WTC11 (cell line): Measurements from ENCODE around the gene TMEM131L. TPM values are rescaled to one million over a fixed set of nuclear protein-coding genes. Genes with fewer than 3 reads are reported as not detected.

Experiments used
- ATAC-seq: fragments of 200-7000 bp; cut with Tn5 transposase; 2 replicates; pipeline ENCODE4 v1.10.0; 2021; ENCODE audit warnings: mild to moderate bottlenecking, moderate library complexity
- CTCF ChIA-PET: fragments of 300-600 bp; sonication (Branson Sonifier 250); formaldehyde crosslinking; loops from one replicate; lab custom pipeline; 2021; ENCODE audit warnings: antibody characterized with exemption; lab: Charles Lee
- POLR2A ChIA-PET: fragments of 350-600 bp; sonication (Branson Sonifier 250); formaldehyde crosslinking; loops from one replicate; lab custom pipeline; 2021; ENCODE audit warnings: antibody characterized with exemption; lab: Charles Lee
- DNase-seq: peaks from one replicate; pipeline ENCODE4 v3.0.0; 2021; ENCODE audit warnings: low spot score
- H3K27ac Mint-ChIP-seq: 2 replicates; pipeline ENCODE4 v1.8.0; 2021; ENCODE audit warnings: mixed read lengths
- H3K27me3 Mint-ChIP-seq: 2 replicates; pipeline ENCODE4 v1.8.0; 2021; ENCODE audit warnings: low read depth, mild to moderate bottlenecking, moderate library complexity, mixed read lengths
- H3K36me3 Mint-ChIP-seq: 2 replicates; pipeline ENCODE4 v1.8.0; 2021; ENCODE audit warnings: mixed read lengths
- H3K4me1 Mint-ChIP-seq: 2 replicates; pipeline ENCODE4 v1.8.0; 2022; ENCODE audit warnings: mixed read lengths
- H3K4me3 Mint-ChIP-seq: 2 replicates; pipeline ENCODE4 v1.8.0; 2021; ENCODE audit warnings: mild to moderate bottlenecking, moderate library complexity, mixed read lengths
- H3K9me3 Mint-ChIP-seq: 2 replicates; pipeline ENCODE4 v1.8.0; 2021; ENCODE audit warnings: mixed read lengths
- AR ChIP-seq: fragments of 250-450 bp; sonication (Bioruptor Pico); IDR thresholded peaks from 2 replicates; pipeline ENCODE4 v1.9.0; 2021; ENCODE audit warnings: mild to moderate bottlenecking
- ATF2 ChIP-seq: sonication (generic); formaldehyde crosslinking; IDR thresholded peaks from 2 replicates; pipeline ENCODE4 v1.8.1; 2022; ENCODE audit warnings: low read depth, missing genetic modification reagents, borderline replicate concordance
- CDX4 ChIP-seq: fragments of 250-450 bp; sonication (Bioruptor Pico); IDR thresholded peaks from 2 replicates; pipeline ENCODE4 v1.9.0; 2021; ENCODE audit warnings: moderate library complexity, mild to moderate bottlenecking, inconsistent platforms, borderline replicate concordance
- CREB1 ChIP-seq: sonication (generic); formaldehyde crosslinking; IDR thresholded peaks from 2 replicates; pipeline ENCODE4 v1.8.0; 2023; ENCODE audit warnings: mild to moderate bottlenecking, missing genetic modification reagents
- CREM ChIP-seq: sonication (generic); formaldehyde crosslinking; IDR thresholded peaks from 2 replicates; pipeline ENCODE4 v1.8.1; 2022; ENCODE audit warnings: mild to moderate bottlenecking, missing genetic modification reagents, moderate library complexity
- FOXJ3 ChIP-seq: sonication (generic); formaldehyde crosslinking; IDR thresholded peaks from 2 replicates; pipeline ENCODE4 v1.9.0; 2021; ENCODE audit warnings: missing genetic modification reagents, mild to moderate bottlenecking, borderline replicate concordance
- GABPB1 ChIP-seq: sonication (generic); formaldehyde crosslinking; IDR thresholded peaks from 2 replicates; pipeline ENCODE4 v1.8.1; 2023; ENCODE audit warnings: mild to moderate bottlenecking, missing genetic modification reagents
- HMGA2 ChIP-seq: fragments of 250-450 bp; sonication (Bioruptor Pico); IDR thresholded peaks from 2 replicates; pipeline ENCODE4 v1.4.0; 2021; ENCODE audit warnings: mild to moderate bottlenecking, moderate library complexity
- HMGXB4 ChIP-seq: sonication (generic); formaldehyde crosslinking; IDR thresholded peaks from 2 replicates; pipeline ENCODE4 v1.8.1; 2023; ENCODE audit warnings: mild to moderate bottlenecking, moderate library complexity, missing genetic modification reagents
- JAZF1 ChIP-seq: fragments of 250-450 bp; sonication (Bioruptor Pico); IDR thresholded peaks from 2 replicates; pipeline ENCODE4 v1.9.0; 2021; ENCODE audit warnings: moderate library complexity, mild to moderate bottlenecking, inconsistent platforms
- MAX ChIP-seq: sonication (generic); formaldehyde crosslinking; IDR thresholded peaks from 2 replicates; pipeline ENCODE4 v1.8.0; 2022; ENCODE audit warnings: mild to moderate bottlenecking, missing genetic modification reagents
- NFATC4 ChIP-seq: fragments of 250-450 bp; sonication (Bioruptor Pico); IDR thresholded peaks from 2 replicates; pipeline ENCODE4 v1.9.0; 2021; ENCODE audit warnings: mild to moderate bottlenecking
- NFE2L1 ChIP-seq: sonication (generic); formaldehyde crosslinking; IDR thresholded peaks from 2 replicates; pipeline ENCODE4 v1.8.1; 2023; ENCODE audit warnings: missing genetic modification reagents
- NFYB ChIP-seq: sonication (generic); formaldehyde crosslinking; conservative IDR thresholded peaks from 2 replicates; pipeline ENCODE4 v1.8.0; 2022; ENCODE audit warnings: low read depth, missing genetic modification reagents
- OVOL2 ChIP-seq: fragments of 250-450 bp; sonication (Bioruptor Pico); IDR thresholded peaks from 2 replicates; pipeline ENCODE4 v1.9.0; 2021; ENCODE audit warnings: mild to moderate bottlenecking, borderline replicate concordance
- PREB ChIP-seq: sonication (generic); formaldehyde crosslinking; IDR thresholded peaks from 2 replicates; pipeline ENCODE4 v1.8.1; 2022; ENCODE audit warnings: mild to moderate bottlenecking, missing genetic modification reagents, moderate library complexity, borderline replicate concordance
- RELA ChIP-seq: sonication (generic); formaldehyde crosslinking; IDR thresholded peaks from 2 replicates; pipeline ENCODE4 v1.8.1; 2022; ENCODE audit warnings: missing genetic modification reagents, mild to moderate bottlenecking, borderline replicate concordance
- SMAD4 ChIP-seq: sonication (generic); formaldehyde crosslinking; IDR thresholded peaks from 2 replicates; pipeline ENCODE4 v1.8.0; 2022; ENCODE audit warnings: mild to moderate bottlenecking, missing genetic modification reagents
- TCF7 ChIP-seq: sonication (generic); formaldehyde crosslinking; IDR thresholded peaks from 2 replicates; pipeline ENCODE4 v1.8.0; 2022; ENCODE audit warnings: mild to moderate bottlenecking, low read depth, missing genetic modification reagents, moderate library complexity
- USF1 ChIP-seq: sonication (generic); formaldehyde crosslinking; IDR thresholded peaks from 2 replicates; pipeline ENCODE4 v1.8.0; 2022; ENCODE audit warnings: mild to moderate bottlenecking, missing genetic modification reagents
- ZNF138 ChIP-seq: sonication (generic); formaldehyde crosslinking; conservative IDR thresholded peaks from 2 replicates; pipeline ENCODE4 v1.8.1; 2022; ENCODE audit warnings: mild to moderate bottlenecking, moderate library complexity, missing genetic modification reagents
- ZNF263 ChIP-seq: sonication (generic); formaldehyde crosslinking; IDR thresholded peaks from 2 replicates; pipeline ENCODE4 v1.8.1; 2022; ENCODE audit warnings: low read depth, mild to moderate bottlenecking, moderate library complexity, missing genetic modification reagents
- ZNF317 ChIP-seq: sonication (generic); formaldehyde crosslinking; IDR thresholded peaks from 2 replicates; pipeline ENCODE4 v1.8.1; 2023; ENCODE audit warnings: low read depth, mild to moderate bottlenecking, moderate library complexity, missing genetic modification reagents, borderline replicate concordance
- ZNF416 ChIP-seq: fragments of 250-450 bp; sonication (Bioruptor Pico); IDR thresholded peaks from 2 replicates; pipeline ENCODE4 v1.9.0; 2021; ENCODE audit warnings: mild to moderate bottlenecking, inconsistent platforms
- ZNF423 ChIP-seq: fragments of 250-450 bp; sonication (Bioruptor Pico); IDR thresholded peaks from 2 replicates; pipeline ENCODE4 v2.1.2; 2022; ENCODE audit warnings: mild to moderate bottlenecking, moderate library complexity
- ZNF425 ChIP-seq: fragments of 250-450 bp; sonication (Bioruptor Pico); conservative IDR thresholded peaks from 2 replicates; pipeline ENCODE4 v1.9.0; 2021; ENCODE audit warnings: mild to moderate bottlenecking
- total RNA-seq: library from RNA; stranded (reverse); gene quantifications from 3 replicates; pipeline ENCODE4 v1.2.3, GENCODE V29; 2021

The TMEM131L gene
- total RNA-seq, 1 experiment from 2014 or later: 26.7 TPM

- H3K4me3 Mint-ChIP-seq: no peak overlapping the region
- TF ChIP-seq MAX (CRISPR knock-in tag) (no peak), USF1 (CRISPR knock-in tag) (no peak), ZNF263 (CRISPR knock-in tag) (no peak), GABPB1 (CRISPR knock-in tag) (no peak), CDX4 (no peak), HMGA2 (no peak), ZNF425 (CRISPR knock-in tag) (no peak), RELA (no peak), FOXJ3 (no peak), NFE2L1 (CRISPR knock-in tag) (no peak), ZNF416 (CRISPR knock-in tag) (no peak), SMAD4 (CRISPR knock-in tag) (no peak), HMGXB4 (CRISPR knock-in tag) (no peak), NFYB (CRISPR knock-in tag) (no peak), CREB1 (CRISPR knock-in tag) (no peak), OVOL2 (CRISPR knock-in tag) (no peak), TCF7 (no peak), ZNF317 (CRISPR knock-in tag) (no peak)
- no peaks in the 10 kb centered on the region for H3K4me1 Mint-ChIP-seq
- ChIA-PET CTCF (no interaction called here), POLR2A (no interaction called here)
- peak overlapping the region; percentile 34; the same call in 1 of the 2 replicates for H3K27ac Mint-ChIP-seq
- no peaks in the 10 kb centered on the region for H3K27me3 Mint-ChIP-seq
- H3K36me3 Mint-ChIP-seq: no peaks in the 10 kb centered on the region
- no peak for ATAC-seq
- no peaks in the 10 kb centered on the region for H3K9me3 Mint-ChIP-seq
- DNase-seq: no peak
Measured at GRCh38 chr4:153427363-153428071, 38.6 kb upstream of the TMEM131L start.

- no peaks in the 10 kb centered on the region for H3K27me3 Mint-ChIP-seq
- peaks cover 7% of the 10 kb centered on the region for H3K4me1 Mint-ChIP-seq
- POLR2A ChIA-PET: no interaction called here
- H3K9me3 Mint-ChIP-seq: no peaks in the 10 kb centered on the region
- no peak for ATAC-seq
- H3K36me3 Mint-ChIP-seq: no peaks in the 10 kb centered on the region
- DNase-seq: no peak
- H3K4me3 Mint-ChIP-seq: no peak overlapping the region
- CTCF ChIA-PET: no interaction called here
- no peak overlapping the region for H3K27ac Mint-ChIP-seq
- TF ChIP-seq AR (CRISPR knock-in tag) (no peak), ZNF138 (CRISPR knock-in tag) (no peak), NFATC4 (CRISPR knock-in tag) (no peak), ZNF423 (CRISPR knock-in tag) (no peak), JAZF1 (CRISPR knock-in tag) (no peak), PREB (no peak), CREM (CRISPR knock-in tag) (no peak), ATF2 (CRISPR knock-in tag) (no peak)
Measured at GRCh38 chr4:153428941-153429475, 37.2 kb upstream of the TMEM131L start.
